GM23338 (cell line): ENCODE measurements around the gene DLX2.

Experiments
- CREB1 ChIP-seq: fragments of 250-450 bp; sonication (Bioruptor Pico); IDR thresholded peaks from 2 replicates; pipeline ENCODE4 v1.5.0; 2020; ENCODE audit warnings: low read depth, mild to moderate bottlenecking, moderate library complexity
- EZH2 ChIP-seq: fragments of 200-600 bp; sonication (generic); IDR thresholded peaks from one replicate; pipeline ENCODE4 v1.8.0; 2017; ENCODE audit warnings: antibody characterized with exemption, mild to moderate bottlenecking, low read depth; ENCODE audit not compliant: unreplicated experiment
- EZH2phosphoT487 ChIP-seq: fragments of 200-600 bp; sonication (generic); IDR thresholded peaks from one replicate; pipeline ENCODE4 v1.8.1; 2018; ENCODE audit warnings: antibody characterized with exemption; ENCODE audit not compliant: unreplicated experiment
- JUNB ChIP-seq: IDR thresholded peaks from one replicate; pipeline ENCODE4 v1.6.1; 2016; ENCODE audit warnings: antibody characterized with exemption; ENCODE audit not compliant: unreplicated experiment
- NANOG ChIP-seq: IDR thresholded peaks from 2 replicates; pipeline ENCODE4 v1.6.1; 2016; ENCODE audit warnings: antibody characterized with exemption, borderline replicate concordance
- POLR2AphosphoS5 ChIP-seq: IDR thresholded peaks from 2 replicates; pipeline ENCODE4 v1.6.1; 2016; ENCODE audit warnings: antibody characterized with exemption, low read depth
- ZNF114 ChIP-seq: fragments of 250-450 bp; sonication (Bioruptor Pico); IDR thresholded peaks from 2 replicates; pipeline ENCODE4 v1.5.0; 2020; ENCODE audit warnings: mild to moderate bottlenecking, moderate library complexity
- TF ChIP-seq, protein P1 (sequence below), 2 experiments: fragments of 200-600 bp in 1 of 2; sonication (generic) in 1 of 2; conservative IDR thresholded peaks; 2 replicates each; pipeline versions ENCODE4 v1.5.1 to v1.6.1; 2016 to 2017; ENCODE audit warnings: antibody characterized with exemption in 2 of 2, low read depth in 2 of 2, mild to moderate bottlenecking in 2 of 2, moderate library complexity in 1 of 2
- TF ChIP-seq, protein P2 (sequence below): IDR thresholded peaks from one replicate; pipeline ENCODE4 v1.6.1; 2018; ENCODE audit warnings: antibody characterized with exemption; ENCODE audit not compliant: unreplicated experiment
- TF ChIP-seq, protein P3 (sequence below): fragments of 250-450 bp; sonication (Bioruptor Pico); IDR thresholded peaks from 2 replicates; pipeline ENCODE4 v1.5.0; 2020; ENCODE audit warnings: mild to moderate bottlenecking, moderate library complexity

DNA sequence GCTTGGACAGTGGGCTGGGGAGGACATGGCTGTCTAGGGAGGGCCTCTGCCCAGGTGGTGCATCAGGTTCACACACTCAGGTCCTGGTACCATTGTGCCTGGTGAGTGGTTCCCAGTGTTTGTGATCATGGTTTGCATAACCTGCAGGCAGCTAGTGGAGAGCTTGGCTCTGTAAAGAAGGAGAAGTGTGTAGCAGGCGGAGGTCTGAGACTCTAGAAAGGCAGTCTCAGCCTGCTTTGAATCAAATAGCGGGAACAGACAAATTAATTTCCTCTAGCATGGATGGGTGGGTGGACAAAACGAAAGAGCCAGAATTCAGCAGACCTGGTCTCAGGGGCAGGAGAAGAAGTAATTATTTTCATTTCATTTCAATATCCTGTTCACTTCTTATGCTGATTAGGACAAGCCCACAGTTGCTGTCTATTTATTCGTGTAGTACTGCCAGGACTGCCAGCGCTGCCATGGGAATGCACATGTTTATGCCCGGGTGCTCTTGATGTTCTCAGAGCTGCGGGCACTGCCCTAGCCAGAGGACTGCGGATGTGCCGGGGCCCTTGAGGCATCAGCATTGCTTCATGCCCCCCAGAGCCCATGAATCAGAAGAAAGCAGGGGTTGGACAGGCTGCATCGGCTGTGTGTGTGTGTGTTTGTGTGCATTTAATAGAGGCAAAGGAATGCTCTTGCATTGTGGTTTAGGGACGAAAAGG is 45.4 kb upstream of the DLX2 start:
- TF ChIP-seq CREB1 (CRISPR knock-in tag) = no peak
- no peak for TF ChIP-seq EZH2
- TF ChIP-seq, protein P1, sequence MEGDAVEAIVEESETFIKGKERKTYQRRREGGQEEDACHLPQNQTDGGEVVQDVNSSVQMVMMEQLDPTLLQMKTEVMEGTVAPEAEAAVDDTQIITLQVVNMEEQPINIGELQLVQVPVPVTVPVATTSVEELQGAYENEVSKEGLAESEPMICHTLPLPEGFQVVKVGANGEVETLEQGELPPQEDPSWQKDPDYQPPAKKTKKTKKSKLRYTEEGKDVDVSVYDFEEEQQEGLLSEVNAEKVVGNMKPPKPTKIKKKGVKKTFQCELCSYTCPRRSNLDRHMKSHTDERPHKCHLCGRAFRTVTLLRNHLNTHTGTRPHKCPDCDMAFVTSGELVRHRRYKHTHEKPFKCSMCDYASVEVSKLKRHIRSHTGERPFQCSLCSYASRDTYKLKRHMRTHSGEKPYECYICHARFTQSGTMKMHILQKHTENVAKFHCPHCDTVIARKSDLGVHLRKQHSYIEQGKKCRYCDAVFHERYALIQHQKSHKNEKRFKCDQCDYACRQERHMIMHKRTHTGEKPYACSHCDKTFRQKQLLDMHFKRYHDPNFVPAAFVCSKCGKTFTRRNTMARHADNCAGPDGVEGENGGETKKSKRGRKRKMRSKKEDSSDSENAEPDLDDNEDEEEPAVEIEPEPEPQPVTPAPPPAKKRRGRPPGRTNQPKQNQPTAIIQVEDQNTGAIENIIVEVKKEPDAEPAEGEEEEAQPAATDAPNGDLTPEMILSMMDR (conservative IDR thresholded peaks at IDR 0.05; ENCODE audit: low read depth in 2 of 2) = no peak
- TF ChIP-seq POLR2AphosphoS5 = no peak
- no peak for TF ChIP-seq ZNF114 (CRISPR knock-in tag)
- TF ChIP-seq NANOG = no peak
- TF ChIP-seq EZH2phosphoT487 = no peak
- TF ChIP-seq JUNB = no peak
- TF ChIP-seq, protein P2, sequence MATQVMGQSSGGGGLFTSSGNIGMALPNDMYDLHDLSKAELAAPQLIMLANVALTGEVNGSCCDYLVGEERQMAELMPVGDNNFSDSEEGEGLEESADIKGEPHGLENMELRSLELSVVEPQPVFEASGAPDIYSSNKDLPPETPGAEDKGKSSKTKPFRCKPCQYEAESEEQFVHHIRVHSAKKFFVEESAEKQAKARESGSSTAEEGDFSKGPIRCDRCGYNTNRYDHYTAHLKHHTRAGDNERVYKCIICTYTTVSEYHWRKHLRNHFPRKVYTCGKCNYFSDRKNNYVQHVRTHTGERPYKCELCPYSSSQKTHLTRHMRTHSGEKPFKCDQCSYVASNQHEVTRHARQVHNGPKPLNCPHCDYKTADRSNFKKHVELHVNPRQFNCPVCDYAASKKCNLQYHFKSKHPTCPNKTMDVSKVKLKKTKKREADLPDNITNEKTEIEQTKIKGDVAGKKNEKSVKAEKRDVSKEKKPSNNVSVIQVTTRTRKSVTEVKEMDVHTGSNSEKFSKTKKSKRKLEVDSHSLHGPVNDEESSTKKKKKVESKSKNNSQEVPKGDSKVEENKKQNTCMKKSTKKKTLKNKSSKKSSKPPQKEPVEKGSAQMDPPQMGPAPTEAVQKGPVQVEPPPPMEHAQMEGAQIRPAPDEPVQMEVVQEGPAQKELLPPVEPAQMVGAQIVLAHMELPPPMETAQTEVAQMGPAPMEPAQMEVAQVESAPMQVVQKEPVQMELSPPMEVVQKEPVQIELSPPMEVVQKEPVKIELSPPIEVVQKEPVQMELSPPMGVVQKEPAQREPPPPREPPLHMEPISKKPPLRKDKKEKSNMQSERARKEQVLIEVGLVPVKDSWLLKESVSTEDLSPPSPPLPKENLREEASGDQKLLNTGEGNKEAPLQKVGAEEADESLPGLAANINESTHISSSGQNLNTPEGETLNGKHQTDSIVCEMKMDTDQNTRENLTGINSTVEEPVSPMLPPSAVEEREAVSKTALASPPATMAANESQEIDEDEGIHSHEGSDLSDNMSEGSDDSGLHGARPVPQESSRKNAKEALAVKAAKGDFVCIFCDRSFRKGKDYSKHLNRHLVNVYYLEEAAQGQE = no peak
- TF ChIP-seq, protein P3, sequence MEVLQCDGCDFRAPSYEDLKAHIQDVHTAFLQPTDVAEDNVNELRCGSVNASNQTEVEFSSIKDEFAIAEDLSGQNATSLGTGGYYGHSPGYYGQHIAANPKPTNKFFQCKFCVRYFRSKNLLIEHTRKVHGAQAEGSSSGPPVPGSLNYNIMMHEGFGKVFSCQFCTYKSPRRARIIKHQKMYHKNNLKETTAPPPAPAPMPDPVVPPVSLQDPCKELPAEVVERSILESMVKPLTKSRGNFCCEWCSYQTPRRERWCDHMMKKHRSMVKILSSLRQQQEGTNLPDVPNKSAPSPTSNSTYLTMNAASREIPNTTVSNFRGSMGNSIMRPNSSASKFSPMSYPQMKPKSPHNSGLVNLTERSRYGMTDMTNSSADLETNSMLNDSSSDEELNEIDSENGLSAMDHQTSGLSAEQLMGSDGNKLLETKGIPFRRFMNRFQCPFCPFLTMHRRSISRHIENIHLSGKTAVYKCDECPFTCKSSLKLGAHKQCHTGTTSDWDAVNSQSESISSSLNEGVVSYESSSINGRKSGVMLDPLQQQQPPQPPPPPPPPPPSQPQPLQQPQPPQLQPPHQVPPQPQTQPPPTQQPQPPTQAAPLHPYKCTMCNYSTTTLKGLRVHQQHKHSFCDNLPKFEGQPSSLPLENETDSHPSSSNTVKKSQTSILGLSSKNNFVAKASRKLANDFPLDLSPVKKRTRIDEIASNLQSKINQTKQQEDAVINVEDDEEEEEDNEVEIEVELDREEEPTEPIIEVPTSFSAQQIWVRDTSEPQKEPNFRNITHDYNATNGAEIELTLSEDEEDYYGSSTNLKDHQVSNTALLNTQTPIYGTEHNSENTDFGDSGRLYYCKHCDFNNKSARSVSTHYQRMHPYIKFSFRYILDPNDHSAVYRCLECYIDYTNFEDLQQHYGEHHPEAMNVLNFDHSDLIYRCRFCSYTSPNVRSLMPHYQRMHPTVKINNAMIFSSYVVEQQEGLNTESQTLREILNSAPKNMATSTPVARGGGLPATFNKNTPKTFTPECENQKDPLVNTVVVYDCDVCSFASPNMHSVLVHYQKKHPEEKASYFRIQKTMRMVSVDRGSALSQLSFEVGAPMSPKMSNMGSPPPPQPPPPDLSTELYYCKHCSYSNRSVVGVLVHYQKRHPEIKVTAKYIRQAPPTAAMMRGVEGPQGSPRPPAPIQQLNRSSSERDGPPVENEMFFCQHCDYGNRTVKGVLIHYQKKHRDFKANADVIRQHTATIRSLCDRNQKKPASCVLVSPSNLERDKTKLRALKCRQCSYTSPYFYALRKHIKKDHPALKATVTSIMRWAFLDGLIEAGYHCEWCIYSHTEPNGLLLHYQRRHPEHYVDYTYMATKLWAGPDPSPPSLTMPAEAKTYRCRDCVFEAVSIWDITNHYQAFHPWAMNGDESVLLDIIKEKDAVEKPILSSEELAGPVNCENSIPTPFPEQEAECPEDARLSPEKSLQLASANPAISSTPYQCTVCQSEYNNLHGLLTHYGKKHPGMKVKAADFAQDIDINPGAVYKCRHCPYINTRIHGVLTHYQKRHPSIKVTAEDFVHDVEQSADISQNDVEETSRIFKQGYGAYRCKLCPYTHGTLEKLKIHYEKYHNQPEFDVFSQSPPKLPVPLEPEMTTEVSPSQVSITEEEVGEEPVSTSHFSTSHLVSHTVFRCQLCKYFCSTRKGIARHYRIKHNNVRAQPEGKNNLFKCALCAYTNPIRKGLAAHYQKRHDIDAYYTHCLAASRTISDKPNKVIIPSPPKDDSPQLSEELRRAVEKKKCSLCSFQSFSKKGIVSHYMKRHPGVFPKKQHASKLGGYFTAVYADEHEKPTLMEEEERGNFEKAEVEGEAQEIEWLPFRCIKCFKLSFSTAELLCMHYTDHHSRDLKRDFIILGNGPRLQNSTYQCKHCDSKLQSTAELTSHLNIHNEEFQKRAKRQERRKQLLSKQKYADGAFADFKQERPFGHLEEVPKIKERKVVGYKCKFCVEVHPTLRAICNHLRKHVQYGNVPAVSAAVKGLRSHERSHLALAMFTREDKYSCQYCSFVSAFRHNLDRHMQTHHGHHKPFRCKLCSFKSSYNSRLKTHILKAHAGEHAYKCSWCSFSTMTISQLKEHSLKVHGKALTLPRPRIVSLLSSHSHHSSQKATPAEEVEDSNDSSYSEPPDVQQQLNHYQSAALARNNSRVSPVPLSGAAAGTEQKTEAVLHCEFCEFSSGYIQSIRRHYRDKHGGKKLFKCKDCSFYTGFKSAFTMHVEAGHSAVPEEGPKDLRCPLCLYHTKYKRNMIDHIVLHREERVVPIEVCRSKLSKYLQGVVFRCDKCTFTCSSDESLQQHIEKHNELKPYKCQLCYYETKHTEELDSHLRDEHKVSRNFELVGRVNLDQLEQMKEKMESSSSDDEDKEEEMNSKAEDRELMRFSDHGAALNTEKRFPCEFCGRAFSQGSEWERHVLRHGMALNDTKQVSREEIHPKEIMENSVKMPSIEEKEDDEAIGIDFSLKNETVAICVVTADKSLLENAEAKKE (CRISPR knock-in tag) = no peak
